ENCODE data around the gene IL1RAPL2.

IL1RAPL2 gene

GRCh38 chrX:105266456-105266855, 700.5 kb downstream of the IL1RAPL2 start:
- DNase-seq (ENCODE audit: low read depth in 2 of 2) = no peak

GRCh38 chrX:105267167-105267566, 701.2 kb downstream of the IL1RAPL2 start:
- DNase-seq (ENCODE audit: low read depth in 2 of 2) = no peak

- DNase-seq (ENCODE audit: low read depth in 2 of 2) = no peak
Observed at GRCh38 chrX:105269386-105269785, 703.4 kb downstream of the IL1RAPL2 start.

- no peak for DNase-seq (ENCODE audit: low read depth in 2 of 2)
Observed at GRCh38 chrX:105273326-105273725, 707.3 kb downstream of the IL1RAPL2 start.

GRCh38 chrX:105274091-105274490, 708.1 kb downstream of the IL1RAPL2 start:
- no peak for DNase-seq (ENCODE audit: low read depth in 2 of 2)

- DNase-seq (ENCODE audit: low read depth in 2 of 2) = no peak
Observed at GRCh38 chrX:105277132-105277531, 711.1 kb downstream of the IL1RAPL2 start.

GRCh38 chrX:105282077-105282476, 716.1 kb downstream of the IL1RAPL2 start:
- no peak for DNase-seq (ENCODE audit: low read depth in 2 of 2)

GRCh38 chrX:105297041-105297440, 731.0 kb downstream of the IL1RAPL2 start:
- DNase-seq (ENCODE audit: low read depth in 2 of 2) = no peak

- DNase-seq (ENCODE audit: low read depth in 2 of 2) = no peak
Observed at GRCh38 chrX:105299286-105299685, 733.3 kb downstream of the IL1RAPL2 start.

GRCh38 chrX:105302246-105302645, 736.2 kb downstream of the IL1RAPL2 start:
- DNase-seq (ENCODE audit: low read depth in 2 of 2) = no peak

- DNase-seq (ENCODE audit: low read depth in 2 of 2) = no peak
Observed at GRCh38 chrX:105307762-105308161, 741.8 kb downstream of the IL1RAPL2 start.

GRCh38 chrX:105313596-105313995, 747.6 kb downstream of the IL1RAPL2 start:
- DNase-seq (ENCODE audit: low read depth in 2 of 2) = no peak

- no peak for DNase-seq (ENCODE audit: low read depth in 2 of 2)
Observed at GRCh38 chrX:105314458-105314857, 748.5 kb downstream of the IL1RAPL2 start.

GRCh38 chrX:105315248-105315647, 749.2 kb downstream of the IL1RAPL2 start:
- DNase-seq (ENCODE audit: low read depth in 2 of 2) = no peak

GRCh38 chrX:105317117-105317516, 751.1 kb downstream of the IL1RAPL2 start:
- no peak for DNase-seq (ENCODE audit: low read depth in 2 of 2)

- DNase-seq (ENCODE audit: low read depth in 2 of 2) = no peak
Observed at GRCh38 chrX:105323928-105324327, 757.9 kb downstream of the IL1RAPL2 start.

GRCh38 chrX:105328773-105329172, 762.8 kb downstream of the IL1RAPL2 start:
- no peak for DNase-seq (ENCODE audit: low read depth in 2 of 2)

GRCh38 chrX:105331244-105331643, 765.2 kb downstream of the IL1RAPL2 start:
- DNase-seq (ENCODE audit: low read depth in 2 of 2) = no peak

GRCh38 chrX:105347373-105347772, 781.4 kb downstream of the IL1RAPL2 start:
- no peak for DNase-seq (ENCODE audit: low read depth in 2 of 2)

- no peak for DNase-seq (ENCODE audit: low read depth in 2 of 2)
Observed at GRCh38 chrX:105349476-105349875, 783.5 kb downstream of the IL1RAPL2 start.

- DNase-seq (ENCODE audit: low read depth in 2 of 2) = no peak
Observed at GRCh38 chrX:105375816-105376215, 809.8 kb downstream of the IL1RAPL2 start.

GRCh38 chrX:105424729-105425128, 858.7 kb downstream of the IL1RAPL2 start:
- DNase-seq (ENCODE audit: low read depth in 2 of 2) = no peak

- no peak for DNase-seq (ENCODE audit: low read depth in 2 of 2)
Observed at GRCh38 chrX:105451401-105451800, 885.4 kb downstream of the IL1RAPL2 start.

GRCh38 chrX:105458846-105459245, 892.8 kb downstream of the IL1RAPL2 start:
- no peak for DNase-seq (ENCODE audit: low read depth in 2 of 2)

- no peak for DNase-seq (ENCODE audit: low read depth in 2 of 2)
Observed at GRCh38 chrX:105460376-105460775, 894.4 kb downstream of the IL1RAPL2 start.
